ENCODE results near the gene FAM153A. TPM values are rescaled to one million over a fixed set of nuclear protein-coding genes. Genes with fewer than 3 reads are reported as not detected.

Gene FAM153A
- total RNA-seq, 1 donor from 2014 or later: not detected

Other genes starting within 250 kb of the FAM153A start
- 227 TPM for gene FAM193B, start 228.3 kb downstream of the FAM153A start, total RNA-seq (ENCODE audit: unreplicated experiment)
- 94.6 TPM for gene TMED9, start 190.7 kb downstream of the FAM153A start, total RNA-seq (ENCODE audit: unreplicated experiment)
- 29.3 TPM for gene B4GALT7, start 182.8 kb downstream of the FAM153A start, total RNA-seq (ENCODE audit: unreplicated experiment)
- not detected for gene PROP1, start 213.3 kb upstream of the FAM153A start, total RNA-seq (ENCODE audit: unreplicated experiment)